ENCODE data around the gene TRIM40. TPM values are rescaled to one million over a fixed set of nuclear protein-coding genes. Genes with fewer than 3 reads are reported as not detected.
A peak's percentile ranks its signal among the peaks of the same experiment; 100 is the strongest.

The TRIM40 gene
- total and polyA plus RNA-seq, 8 donors: not detected

DNA sequence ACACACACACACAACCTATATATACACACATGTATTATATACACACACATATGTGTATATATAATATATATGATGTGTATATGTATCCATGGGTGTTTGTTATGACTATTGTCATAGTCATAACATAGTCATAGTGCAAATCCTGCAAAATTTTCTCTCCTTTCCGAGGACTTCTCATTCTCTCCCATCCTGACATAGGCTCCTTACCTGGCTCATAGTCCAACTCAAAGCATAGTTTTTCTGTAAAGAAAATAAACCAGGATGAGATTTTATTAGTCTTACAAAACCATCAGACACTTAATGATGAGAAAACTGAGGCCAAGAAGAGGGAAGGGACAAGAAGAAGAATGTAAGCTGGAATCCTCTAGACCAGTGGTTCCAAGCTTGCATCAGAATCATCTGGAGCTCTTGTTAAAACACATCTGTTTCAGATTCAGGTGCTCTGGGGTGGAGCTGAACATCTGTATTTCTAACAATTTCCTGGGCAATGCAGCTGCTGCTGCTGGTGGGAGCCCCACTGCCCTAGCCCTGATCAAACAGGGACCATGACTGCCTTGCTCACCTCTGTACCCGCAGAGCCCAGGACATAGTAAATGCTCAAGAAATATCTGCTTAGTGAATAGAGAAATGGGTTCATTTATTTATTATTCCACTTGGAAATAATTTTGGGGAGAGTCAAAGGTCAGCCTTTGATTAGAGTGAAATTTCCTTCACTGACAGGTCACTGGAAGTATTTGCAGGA is 19.8 kb downstream of the TRIM40 start:
- peaks cover 0 to 10% (median 0%) of the 10 kb centered on the region in 4 donors for H3K4me1 ChIP-seq
- H3K27me3 ChIP-seq: peaks cover 0 to 45% (median 6%) of the 10 kb centered on the region in 3 donors
- TF ChIP-seq POLR2A (IDR thresholded peaks at IDR 0.05): no peak
- no peak for TF ChIP-seq EP300 (IDR thresholded peaks at IDR 0.05)
- TF ChIP-seq POLR2AphosphoS5 (IDR thresholded peaks at IDR 0.05): no peak
- TF ChIP-seq, protein P1, sequence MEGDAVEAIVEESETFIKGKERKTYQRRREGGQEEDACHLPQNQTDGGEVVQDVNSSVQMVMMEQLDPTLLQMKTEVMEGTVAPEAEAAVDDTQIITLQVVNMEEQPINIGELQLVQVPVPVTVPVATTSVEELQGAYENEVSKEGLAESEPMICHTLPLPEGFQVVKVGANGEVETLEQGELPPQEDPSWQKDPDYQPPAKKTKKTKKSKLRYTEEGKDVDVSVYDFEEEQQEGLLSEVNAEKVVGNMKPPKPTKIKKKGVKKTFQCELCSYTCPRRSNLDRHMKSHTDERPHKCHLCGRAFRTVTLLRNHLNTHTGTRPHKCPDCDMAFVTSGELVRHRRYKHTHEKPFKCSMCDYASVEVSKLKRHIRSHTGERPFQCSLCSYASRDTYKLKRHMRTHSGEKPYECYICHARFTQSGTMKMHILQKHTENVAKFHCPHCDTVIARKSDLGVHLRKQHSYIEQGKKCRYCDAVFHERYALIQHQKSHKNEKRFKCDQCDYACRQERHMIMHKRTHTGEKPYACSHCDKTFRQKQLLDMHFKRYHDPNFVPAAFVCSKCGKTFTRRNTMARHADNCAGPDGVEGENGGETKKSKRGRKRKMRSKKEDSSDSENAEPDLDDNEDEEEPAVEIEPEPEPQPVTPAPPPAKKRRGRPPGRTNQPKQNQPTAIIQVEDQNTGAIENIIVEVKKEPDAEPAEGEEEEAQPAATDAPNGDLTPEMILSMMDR (IDR thresholded peaks at IDR 0.05): no peak
- H3K27ac ChIP-seq: no peak overlapping the region
- no peaks in the 10 kb centered on the region for H3K9me3 ChIP-seq
- no peaks in the 10 kb centered on the region for H3K36me3 ChIP-seq
- 77 to 91% (median 88%) methylated on average over 2 of the region's 2 CpGs for WGBS, 5 donors
- DNase-seq: no peak
- H3K4me3 ChIP-seq: no peak overlapping the region
- intact Hi-C loops (cut with DNase I; ENCODE audit: low total_unique reads): no loop called here

DNA sequence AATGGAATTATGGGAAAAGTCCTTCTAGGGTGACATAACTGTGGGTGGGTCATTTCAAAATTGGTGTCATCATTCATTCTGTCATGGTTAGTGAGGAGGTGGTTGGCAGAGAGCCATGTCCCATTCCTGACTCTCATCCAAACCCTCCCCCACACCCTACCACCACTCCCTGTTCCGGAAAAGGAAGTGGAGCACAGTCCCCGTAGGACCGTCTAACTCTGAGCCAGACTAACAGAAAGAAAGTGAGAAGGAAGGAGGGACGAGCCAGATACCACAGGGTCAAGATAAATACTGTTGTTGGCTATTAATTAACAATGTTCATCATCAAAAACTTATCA is 20.3 kb downstream of the TRIM40 start:
- WGBS, 5 donors: 17 to 22% (median 19%) methylated on average over 4 of the region's 4 CpGs
- H3K36me3 ChIP-seq: no peaks in the 10 kb centered on the region
- no peaks in the 10 kb centered on the region for H3K9me3 ChIP-seq
- peak in 1 of 2 donors; percentile 77 for DNase-seq
- H3K27me3 ChIP-seq: peaks cover 0 to 41% (median 6%) of the 10 kb centered on the region in 3 donors
- peaks cover 0 to 10% (median 0%) of the 10 kb centered on the region in 4 donors for H3K4me1 ChIP-seq
- intact Hi-C loops (cut with DNase I; ENCODE audit: low total_unique reads): no loop called here
- no peak overlapping the region for H3K27ac ChIP-seq
- H3K4me3 ChIP-seq: no peak overlapping the region
- TF ChIP-seq EP300 (IDR thresholded peaks at IDR 0.05) (no peak), POLR2AphosphoS5 (IDR thresholded peaks at IDR 0.05) (no peak), POLR2A (IDR thresholded peaks at IDR 0.05) (no peak)
- TF ChIP-seq, protein P1 (IDR thresholded peaks at IDR 0.05): no peak

GRCh38 chr6:30156774-30157173 is 20.8 kb downstream of the TRIM40 start:
- no peak overlapping the region for H3K4me3 ChIP-seq
- whole genome bisulfite sequencing, 5 donors: 79 to 92% (median 86%) methylated on average over 9 of the region's 9 CpGs
- H3K9me3 ChIP-seq: no peaks in the 10 kb centered on the region
- H3K27ac ChIP-seq: no peak overlapping the region
- DNase-seq: no peak
- peaks cover 0 to 10% (median 0%) of the 10 kb centered on the region in 4 donors for H3K4me1 ChIP-seq
- H3K27me3 ChIP-seq: peaks cover 0 to 41% (median 6%) of the 10 kb centered on the region in 3 donors
- intact Hi-C loops (cut with DNase I; ENCODE audit: low total_unique reads): no loop called here
- no peaks in the 10 kb centered on the region for H3K36me3 ChIP-seq
- no peak for TF ChIP-seq EP300 (IDR thresholded peaks at IDR 0.05)
- no peak for TF ChIP-seq POLR2AphosphoS5 (IDR thresholded peaks at IDR 0.05)
- TF ChIP-seq, protein P1 (IDR thresholded peaks at IDR 0.05): no peak
- TF ChIP-seq POLR2A (IDR thresholded peaks at IDR 0.05): no peak

DNA sequence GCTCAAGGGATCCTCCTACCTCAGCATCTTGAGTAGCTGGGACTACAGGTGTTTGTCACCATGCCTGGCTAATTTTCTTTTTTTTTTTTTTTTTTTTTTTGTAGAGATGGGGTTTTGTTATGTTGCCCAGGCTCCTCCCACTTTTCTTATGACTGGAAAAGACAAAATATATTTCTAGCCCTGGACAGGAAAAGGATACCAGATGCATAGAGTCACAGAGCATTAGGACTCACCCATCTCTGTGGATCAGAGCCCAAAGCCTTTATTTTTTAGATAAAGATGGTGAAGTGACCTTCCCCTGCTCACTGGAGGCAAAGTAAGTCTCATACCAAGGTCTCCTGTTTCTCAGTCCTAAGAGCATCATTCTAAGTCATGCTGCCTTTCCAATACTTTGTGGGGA is 21.6 kb downstream of the TRIM40 start:
- H3K36me3 ChIP-seq: no peaks in the 10 kb centered on the region
- peaks cover 0 to 10% (median 0%) of the 10 kb centered on the region in 4 donors for H3K4me1 ChIP-seq
- peaks cover 0 to 41% (median 6%) of the 10 kb centered on the region in 3 donors for H3K27me3 ChIP-seq
- intact Hi-C loops (cut with DNase I; ENCODE audit: low total_unique reads): no loop called here
- no peaks in the 10 kb centered on the region for H3K9me3 ChIP-seq
- H3K4me3 ChIP-seq: no peak overlapping the region
- no peak for DNase-seq
- TF ChIP-seq, protein P1 (IDR thresholded peaks at IDR 0.05): no peak
- no peak for TF ChIP-seq EP300 (IDR thresholded peaks at IDR 0.05)
- no peak for TF ChIP-seq POLR2A (IDR thresholded peaks at IDR 0.05)
- TF ChIP-seq POLR2AphosphoS5 (IDR thresholded peaks at IDR 0.05): no peak
- H3K27ac ChIP-seq: no peak overlapping the region
